Activated CD8-positive, alpha-beta memory T cell treated with anti-CD3 and anti-CD28 coated beads, Interleukin-2, amount 50 U/mL, for 24 hours (primary cell): ENCODE measurements around the gene SPINDOC.

Source experiments
- DNase-seq: peaks from one replicate; pipeline ENCODE4 v3.0.0-alpha.2; 2020; ENCODE audit errors: extremely low read depth

Gene SPINDOC

GRCh38 chr11:63832336-63832735, 19.1 kb downstream of the SPINDOC start:
- DNase-seq, result no peak

DNA sequence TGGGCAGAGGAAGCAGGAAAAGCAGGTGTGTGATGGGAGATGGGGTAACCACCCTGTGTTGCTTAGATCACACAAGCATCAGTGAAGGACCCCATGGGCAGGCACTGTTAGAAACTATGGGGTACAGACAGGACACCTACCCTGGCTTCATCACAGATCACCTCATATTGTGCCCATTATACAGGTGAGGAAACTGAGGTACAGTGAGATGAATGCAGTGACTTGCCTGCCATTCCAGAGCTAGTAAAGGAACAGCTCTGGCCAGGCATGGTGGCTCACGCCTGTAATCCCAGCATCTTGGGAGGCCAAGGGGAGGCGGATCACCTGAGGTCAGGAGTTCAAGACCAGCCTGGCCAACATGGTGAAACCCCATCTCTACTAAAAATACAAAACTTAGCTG, 19.8 kb downstream of the SPINDOC start:
- DNase-seq, result no peak

DNA sequence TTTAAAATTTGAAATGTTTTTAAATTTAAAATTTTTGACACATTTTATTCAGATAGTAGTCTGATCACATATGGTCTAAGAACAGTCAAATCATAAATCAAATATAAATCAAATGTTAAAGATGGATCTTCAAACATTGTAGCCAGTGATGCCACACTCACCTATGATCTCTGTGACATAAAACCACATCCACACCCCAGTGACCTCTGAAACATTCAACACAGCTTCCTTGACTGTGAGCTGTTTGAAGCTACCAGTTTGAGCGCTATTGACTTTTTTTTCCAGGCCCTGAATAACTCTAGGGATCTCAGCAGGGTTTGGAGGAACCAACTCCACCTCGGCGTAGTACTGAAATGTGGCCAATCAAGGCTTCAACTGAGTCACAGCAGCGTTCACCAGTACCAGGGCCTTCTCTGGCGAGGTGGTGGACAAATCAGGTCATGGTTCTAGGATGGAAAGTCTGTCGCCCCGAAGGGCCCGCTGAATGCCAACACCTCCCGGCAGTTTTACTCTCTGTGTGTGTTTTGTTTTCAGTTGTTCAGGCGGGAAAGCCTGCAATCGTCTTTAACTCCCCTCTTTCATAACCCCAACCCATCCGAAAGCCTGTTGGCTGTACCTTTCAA, 21.4 kb downstream of the SPINDOC start:
- DNase-seq, result no peak

DNA sequence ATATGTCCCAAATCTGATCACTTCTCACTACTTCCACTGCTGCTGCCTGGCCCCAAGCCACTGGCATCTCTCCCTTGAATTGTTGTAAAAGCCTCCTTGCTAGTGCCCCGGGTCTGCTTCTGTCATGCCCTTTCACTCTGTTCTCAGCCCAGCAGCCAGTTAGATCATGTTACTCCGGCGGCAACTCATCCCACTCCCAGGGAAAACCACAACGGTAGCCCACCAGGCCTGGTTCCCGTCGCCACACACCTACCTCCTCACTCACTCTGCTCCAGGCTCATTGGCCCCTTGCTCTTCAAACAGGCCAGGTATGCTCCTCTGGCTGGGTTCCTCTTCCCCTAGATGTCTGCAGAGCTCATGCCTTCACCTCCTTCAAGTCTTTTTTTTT, 21.9 kb downstream of the SPINDOC start:
- no peak for DNase-seq

DNA sequence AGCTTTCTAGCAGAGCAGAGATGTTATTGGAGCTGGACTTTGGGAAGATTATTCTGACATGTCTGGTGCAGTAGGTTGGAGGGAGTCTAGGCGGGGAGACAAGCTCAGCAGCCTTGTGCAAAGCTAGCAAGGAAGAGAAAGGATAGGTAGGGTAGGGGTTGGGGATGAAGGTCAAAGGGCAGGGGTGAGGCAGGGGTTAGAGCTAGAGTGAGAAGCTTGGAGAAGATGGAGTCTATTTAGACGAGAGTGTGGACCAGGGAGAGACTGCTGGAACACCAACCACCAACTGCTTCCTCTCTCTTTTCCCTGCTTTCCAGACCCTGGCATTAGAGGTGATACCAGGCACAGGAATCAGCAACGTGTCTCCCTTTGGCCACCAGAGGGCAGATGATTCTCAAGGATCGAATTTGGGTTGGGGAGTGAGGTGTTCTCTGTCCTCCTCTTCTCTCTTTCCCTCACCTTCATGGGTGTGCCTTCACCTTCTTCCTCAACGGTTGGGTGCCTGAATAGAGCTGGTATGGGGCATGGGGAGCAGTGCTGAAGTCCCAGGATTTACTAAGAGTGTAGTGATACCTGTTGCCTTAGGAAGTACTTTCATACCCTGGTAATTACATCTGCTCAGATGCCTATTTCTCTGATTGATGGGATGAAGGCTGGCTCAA, 23.9 kb downstream of the SPINDOC start:
- DNase-seq, result peak; percentile 51

DNA sequence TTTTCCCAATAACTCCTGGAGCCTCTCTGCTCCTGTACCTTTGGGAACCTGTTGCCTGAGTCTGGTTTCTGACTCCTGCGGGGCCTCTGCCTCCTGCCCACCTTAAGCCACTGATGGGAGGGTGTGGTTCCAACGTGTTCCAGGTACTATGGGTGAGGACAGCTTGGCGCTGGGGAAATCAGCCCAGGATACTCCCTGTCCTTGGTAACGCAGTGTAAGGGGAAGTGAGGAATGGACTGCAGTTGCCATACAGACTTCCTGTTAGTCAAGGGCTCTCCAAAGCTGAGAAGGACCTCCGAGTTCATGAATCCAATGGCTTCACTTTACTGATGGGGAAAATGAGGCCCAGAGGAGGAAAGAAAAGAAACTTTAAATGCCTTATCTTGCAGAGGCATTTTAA, 24.5 kb downstream of the SPINDOC start:
- no peak for DNase-seq

- DNase-seq, result no peak
Measured at GRCh38 chr11:63838150-63838677, 25.0 kb downstream of the SPINDOC start.

GRCh38 chr11:63838678-63839507, 25.6 kb downstream of the SPINDOC start, which contains the start of gene MARK2:
Gene MARK2, plus strand, starts transcription at chr11:63839110. Its CDS starts 397 bp downstream, at chr11:63839507.
- DNase-seq, result peak; percentile 98

GRCh38 chr11:63839508-63840355, 26.5 kb downstream of the SPINDOC start:
- no peak for DNase-seq

DNA sequence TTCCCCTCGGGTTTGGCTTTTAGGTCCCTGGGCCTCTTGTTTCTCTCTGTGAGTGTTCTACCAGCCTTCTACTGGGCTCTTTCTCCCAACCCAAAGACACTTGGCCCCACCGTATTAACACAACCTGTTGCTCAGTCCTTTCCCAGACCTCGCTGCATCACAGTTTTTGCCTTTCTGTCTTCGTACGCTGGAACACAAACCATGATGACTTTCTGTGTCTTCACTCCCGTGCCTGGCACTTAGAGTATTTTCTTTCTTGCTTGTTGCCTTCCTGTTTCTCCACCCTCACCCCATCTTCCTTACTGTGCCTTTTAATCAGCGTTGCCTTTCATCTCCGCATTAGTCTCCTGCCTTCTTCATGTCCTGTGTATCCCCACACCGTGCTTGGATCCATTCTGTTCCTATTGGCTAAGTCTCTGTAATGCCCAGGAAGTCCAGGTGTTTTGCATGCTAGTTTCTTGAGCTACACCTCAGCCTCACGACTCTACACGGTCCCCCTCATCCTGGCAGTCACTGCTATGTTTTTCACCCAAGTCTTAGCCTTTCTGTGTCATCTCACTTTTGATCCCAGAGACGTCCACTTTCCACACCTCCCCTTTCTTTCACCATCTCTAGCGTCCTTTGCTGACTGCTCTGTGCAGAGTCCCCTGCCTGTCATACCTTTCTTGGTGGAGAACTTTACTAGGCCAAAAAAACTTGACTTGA, 27.3 kb downstream of the SPINDOC start:
- DNase-seq, result no peak

DNA sequence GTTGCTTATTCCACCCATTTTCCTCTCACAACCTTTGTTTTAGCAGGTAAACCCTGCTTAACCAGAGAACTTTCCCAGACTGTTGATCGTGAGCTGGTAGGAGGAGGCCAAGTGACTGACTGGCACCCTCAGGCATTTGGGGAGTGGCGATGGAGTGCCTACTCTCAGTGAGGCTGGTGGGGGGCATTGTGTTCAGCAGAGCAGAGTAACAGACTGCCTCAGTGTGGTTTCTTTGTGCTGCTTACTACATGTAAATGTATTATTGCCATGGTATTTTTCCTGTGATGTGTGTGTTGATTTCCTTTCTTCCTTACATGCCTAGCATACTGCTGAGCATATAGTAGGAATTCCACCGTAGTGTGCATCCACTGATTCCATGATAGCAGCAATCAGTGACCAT, 28.3 kb downstream of the SPINDOC start:
- no peak for DNase-seq

DNA sequence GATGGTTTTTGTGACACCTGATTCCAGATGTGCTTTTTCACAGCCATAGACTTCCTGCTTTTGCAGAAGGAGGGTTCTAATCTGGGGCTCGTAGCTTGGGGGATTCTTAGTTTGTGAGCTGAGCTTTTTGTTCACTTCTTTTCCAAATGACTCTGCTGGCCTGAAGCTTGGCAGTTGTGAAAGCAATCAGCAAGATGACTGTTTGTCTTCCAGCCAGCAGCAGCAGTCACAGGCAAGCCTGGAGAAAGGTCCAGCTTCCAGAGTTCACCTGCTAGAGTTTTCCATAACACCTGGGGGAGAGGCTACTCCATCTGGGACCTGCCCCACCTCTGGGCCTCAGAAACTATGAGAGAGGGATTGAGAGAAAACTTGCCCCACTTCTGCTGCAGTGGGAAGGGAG, 29.8 kb downstream of the SPINDOC start:
- DNase-seq, result no peak

GRCh38 chr11:63844836-63845235, 31.6 kb downstream of the SPINDOC start:
- DNase-seq, result no peak

- no peak for DNase-seq
Measured at GRCh38 chr11:63845303-63845702, 32.0 kb downstream of the SPINDOC start.

- DNase-seq, result no peak
Measured at GRCh38 chr11:63845911-63846310, 32.7 kb downstream of the SPINDOC start.

DNA sequence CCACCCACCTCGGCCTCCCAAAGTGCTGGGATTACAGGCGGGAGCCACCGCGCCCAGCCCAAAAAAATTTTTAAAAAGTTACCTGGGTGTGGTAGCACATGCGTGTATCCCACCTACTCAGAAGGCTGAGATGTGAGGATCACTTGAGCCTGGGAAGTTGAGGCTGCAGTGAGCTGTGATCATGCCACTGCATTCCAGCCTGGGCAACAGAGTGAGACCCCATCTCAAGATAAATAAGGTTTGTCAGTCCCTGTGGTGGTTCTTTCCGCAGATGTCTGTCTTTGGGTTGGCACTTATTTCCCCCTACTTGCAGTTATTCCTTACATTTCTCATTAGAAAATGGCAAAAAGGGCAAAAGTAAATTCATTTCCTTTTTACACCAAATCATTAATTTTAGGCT, 33.6 kb downstream of the SPINDOC start:
- DNase-seq, result no peak

DNA sequence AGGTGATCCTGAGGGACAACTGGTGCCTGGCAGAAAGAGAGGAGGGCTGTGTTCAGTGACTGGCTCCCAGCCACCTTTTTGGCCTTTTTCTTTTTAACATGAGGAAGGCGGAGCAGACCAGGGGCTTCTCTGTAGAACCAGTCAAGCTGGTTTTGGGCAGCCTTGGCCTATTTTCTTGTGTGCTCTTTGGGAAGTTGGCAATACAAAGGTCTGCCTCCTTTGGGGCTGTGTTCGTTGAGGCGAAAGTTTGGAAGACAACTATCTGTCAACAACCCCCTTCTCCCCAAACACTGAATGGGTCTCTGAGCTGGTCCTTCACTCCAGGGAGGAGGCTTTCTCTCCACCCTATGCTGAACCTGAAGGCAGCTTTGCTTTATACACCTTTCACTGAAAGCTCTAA, 34.1 kb downstream of the SPINDOC start:
- DNase-seq, result no peak

GRCh38 chr11:63849691-63850090, 36.4 kb downstream of the SPINDOC start:
- no peak for DNase-seq

GRCh38 chr11:63850920-63851319, 37.7 kb downstream of the SPINDOC start:
- DNase-seq, result no peak

DNA sequence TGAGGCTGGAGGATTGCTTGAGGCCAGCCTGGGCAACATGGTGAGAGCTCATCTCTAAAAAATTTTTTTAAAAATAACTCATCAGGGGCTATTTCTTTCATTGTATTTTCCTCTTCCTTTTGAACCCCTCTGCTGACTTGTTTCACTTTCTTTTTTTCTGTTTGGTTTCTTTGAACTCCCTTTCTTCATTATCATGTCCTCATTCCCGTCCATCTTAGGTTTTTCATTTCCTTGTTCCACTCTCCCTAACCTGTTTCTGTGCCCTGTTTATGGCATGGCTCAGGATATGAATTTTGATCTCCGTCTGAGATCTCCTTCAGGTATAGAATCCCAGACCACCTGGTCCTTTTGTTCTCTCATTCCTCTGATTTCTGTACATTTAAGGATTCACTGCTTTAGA, 38.1 kb downstream of the SPINDOC start:
- DNase-seq, result no peak

DNA sequence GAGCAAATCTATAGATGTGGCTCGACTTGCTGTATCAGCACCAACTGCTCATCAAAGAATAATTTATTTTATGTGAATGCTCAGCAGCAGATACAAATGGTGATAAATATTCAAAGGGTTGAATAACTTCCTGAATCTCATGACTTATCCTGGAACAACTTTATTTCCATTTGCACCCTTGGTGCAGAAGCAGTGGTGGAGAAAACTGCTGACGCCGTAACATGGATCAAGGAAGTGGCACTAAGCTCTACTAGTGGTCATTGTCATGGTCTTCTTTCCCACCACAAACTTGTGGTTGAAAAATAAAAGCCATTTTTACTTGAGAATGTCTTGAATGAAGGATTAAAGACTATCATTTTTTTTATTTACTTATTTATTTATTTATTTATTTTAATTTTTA, 40.2 kb downstream of the SPINDOC start:
- no peak for DNase-seq
